GM23338 (cell line): Measurements from ENCODE around the gene RBM44. TPM values are rescaled to one million over a fixed set of nuclear protein-coding genes. Genes with fewer than 3 reads are reported as not detected.

Source experiments
- ATAC-seq: fragments of 200-7000 bp; cut with Tn5 transposase; 3 replicates; pipeline ENCODE4 v1.9.1; 2020
- DNase-seq: peaks from one replicate; pipeline ENCODE4 v3.0.0-alpha.2; 2015; ENCODE audit warnings: low spot score
- H2AFZ ChIP-seq: fragments of 200-600 bp; sonication (generic); 2 replicates; pipeline ENCODE4 v1.8.0; 2016; ENCODE audit warnings: antibody characterized with exemption, mild to moderate bottlenecking, moderate library complexity
- H3F3A ChIP-seq: fragments of 200-600 bp; sonication (generic); replicated peaks from 2 replicates; pipeline ENCODE4 v1.8.0; 2017; ENCODE audit warnings: antibody characterized with exemption, mixed run types, low read depth
- H3K27ac ChIP-seq: fragments of 200-600 bp; sonication (generic); 2 replicates; pipeline ENCODE4 v1.6.1; 2016; ENCODE audit warnings: low read depth
- H3K27me3 ChIP-seq: fragments of 200-600 bp; sonication (generic); 2 replicates; pipeline ENCODE4 v1.8.0; 2016; ENCODE audit warnings: mild to moderate bottlenecking, mixed run types, moderate library complexity; ENCODE audit not compliant: insufficient read depth
- H3K36me3 ChIP-seq: fragments of 200-600 bp; sonication (generic); 2 replicates; pipeline ENCODE4 v1.8.0; 2016; ENCODE audit warnings: mild to moderate bottlenecking; ENCODE audit not compliant: insufficient read depth
- H3K4me1 ChIP-seq: fragments of 200-600 bp; sonication (generic); 2 replicates; pipeline ENCODE4 v1.8.0; 2016; ENCODE audit warnings: mild to moderate bottlenecking, moderate library complexity; ENCODE audit not compliant: insufficient read depth
- H3K4me2 ChIP-seq: fragments of 200-600 bp; sonication (generic); 2 replicates; pipeline ENCODE4 v1.7.1; 2017; ENCODE audit warnings: mixed run types
- H3K4me3 ChIP-seq: fragments of 200-600 bp; sonication (generic); 2 replicates; pipeline ENCODE4 v1.6.1; 2016; ENCODE audit warnings: mixed run types
- H3K79me2 ChIP-seq: fragments of 200-600 bp; sonication (generic); replicated peaks from 2 replicates; pipeline ENCODE4 v1.8.0; 2017; ENCODE audit warnings: mild to moderate bottlenecking; ENCODE audit not compliant: insufficient read depth
- H3K9me2 ChIP-seq: fragments of 200-600 bp; sonication (generic); 2 replicates; pipeline ENCODE4 v1.8.0; 2017; ENCODE audit not compliant: insufficient read depth
- H4K20me1 ChIP-seq: fragments of 200-600 bp; sonication (generic); replicated peaks from 2 replicates; pipeline ENCODE4 v1.8.0; 2017; ENCODE audit warnings: mild to moderate bottlenecking; ENCODE audit not compliant: insufficient read depth
- H3K27ac Mint-ChIP-seq: 2 replicates; pipeline ENCODE4 v1.8.0; 2020; ENCODE audit warnings: inconsistent platforms, mild to moderate bottlenecking, moderate library complexity, mixed read lengths
- H3K27me3 Mint-ChIP-seq: 3 replicates; pipeline ENCODE4 v1.8.0; 2022; ENCODE audit warnings: low read depth, mild to moderate bottlenecking, moderate library complexity, mixed read lengths, inconsistent platforms; ENCODE audit not compliant: insufficient read depth, poor library complexity
- H3K36me3 Mint-ChIP-seq: 3 replicates; pipeline ENCODE4 v1.8.0; 2021; ENCODE audit warnings: low read depth, mild to moderate bottlenecking, inconsistent platforms, moderate library complexity, mixed read lengths
- H3K4me1 Mint-ChIP-seq: 3 replicates; pipeline ENCODE4 v1.8.0; 2020; ENCODE audit warnings: mild to moderate bottlenecking, inconsistent platforms, mixed read lengths
- H3K4me3 Mint-ChIP-seq: 3 replicates; pipeline ENCODE4 v1.8.0; 2021; ENCODE audit warnings: moderate library complexity, mild to moderate bottlenecking, inconsistent platforms, mixed read lengths
- H3K9me3 Mint-ChIP-seq: 3 replicates; pipeline ENCODE4 v1.8.0; 2020; ENCODE audit warnings: moderate library complexity, mild to moderate bottlenecking, inconsistent platforms, mixed read lengths
- NANOG ChIP-seq: IDR thresholded peaks from 2 replicates; pipeline ENCODE4 v1.6.1; 2016; ENCODE audit warnings: antibody characterized with exemption, borderline replicate concordance
- ZNF331 ChIP-seq: fragments of 250-450 bp; sonication (Bioruptor Pico); IDR thresholded peaks from 2 replicates; pipeline ENCODE4 v1.5.0; 2020; ENCODE audit warnings: low read depth, mild to moderate bottlenecking, moderate library complexity
- polyA plus RNA-seq: library from polyadenylated mRNA; unstranded; fragments of >200 nt; fragmentation: Nextera tagmentation; extraction: Ambion mirVana; gene quantifications from 2 replicates; pipeline ENCODE4 v1.2.1, GENCODE V29; 2016
- total RNA-seq: library from RNA; depleted of rRNA; stranded (reverse); fragments of >200 nt; shearing (Covaris generic); gene quantifications from 2 replicates; pipeline ENCODE4 v1.2.3, GENCODE V29; 2014
- TF ChIP-seq, protein P1 (sequence below): IDR thresholded peaks from one replicate; pipeline ENCODE4 v1.6.1; 2018; ENCODE audit warnings: antibody characterized with exemption; ENCODE audit not compliant: unreplicated experiment
- TF ChIP-seq, protein P2 (sequence below), 2 experiments: fragments of 200-600 bp in 1 of 2; sonication (generic) in 1 of 2; conservative IDR thresholded peaks; 2 replicates each; pipeline versions ENCODE4 v1.5.1 to v1.6.1; 2016 to 2017; ENCODE audit warnings: antibody characterized with exemption in 2 of 2, low read depth in 2 of 2, mild to moderate bottlenecking in 2 of 2, moderate library complexity in 1 of 2
- TF ChIP-seq, protein P3 (sequence below): IDR thresholded peaks from 2 replicates; pipeline ENCODE4 v1.6.1; 2016; ENCODE audit warnings: antibody characterized with exemption

The RBM44 gene
- total and polyA plus RNA-seq, 2 experiments from 2014 or later, result 0.29 to 0.87 TPM

DNA sequence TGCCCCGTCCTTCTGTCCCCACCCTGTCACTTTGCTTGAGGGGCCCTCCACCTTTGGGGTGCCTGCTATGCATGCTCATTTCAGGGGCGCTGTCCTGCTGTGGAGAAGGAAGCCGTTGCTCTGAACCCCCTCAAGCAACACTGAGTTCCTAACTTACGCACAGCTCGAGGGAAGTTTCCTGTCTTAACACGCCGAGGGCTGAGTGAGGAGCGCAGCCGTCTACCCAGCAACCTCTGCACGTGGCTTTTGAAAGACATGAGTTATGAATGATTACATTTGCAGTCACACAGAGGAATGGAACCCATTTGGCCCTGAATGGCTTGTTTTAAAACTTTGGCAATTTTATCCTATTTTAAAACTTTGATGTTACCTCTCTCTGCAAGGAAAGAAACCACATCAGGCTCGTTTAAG, 74.8 kb downstream of the RBM44 start:
- no peak overlapping the region for H3K4me3 Mint-ChIP-seq
- Histone ChIP-seq H3K36me3 (no peaks in the 10 kb centered on the region), H3K27me3 (no peaks in the 10 kb centered on the region), H3K4me3 (no peak overlapping the region), H3K4me2 (no peak overlapping the region), H3K79me2 (no peaks in the 10 kb centered on the region), H2AFZ (no peak overlapping the region), H3K9me2 (no peaks in the 10 kb centered on the region), H3K27ac (no peak overlapping the region), H3F3A (no peaks in the 10 kb centered on the region), H4K20me1 (no peaks in the 10 kb centered on the region), H3K4me1 (no peaks in the 10 kb centered on the region)
- H3K4me1 Mint-ChIP-seq, result no peaks in the 10 kb centered on the region
- no peak for ATAC-seq
- DNase-seq, result no peak
- H3K27ac Mint-ChIP-seq, result no peak overlapping the region
- H3K9me3 Mint-ChIP-seq, result peaks cover 2% of the 10 kb centered on the region; the same call in 1 of the 3 replicates
- H3K36me3 Mint-ChIP-seq, result no peaks in the 10 kb centered on the region; the same call in 2 of the 3 replicates
- peaks cover 7% of the 10 kb centered on the region for H3K27me3 Mint-ChIP-seq
- TF ChIP-seq, protein P1, sequence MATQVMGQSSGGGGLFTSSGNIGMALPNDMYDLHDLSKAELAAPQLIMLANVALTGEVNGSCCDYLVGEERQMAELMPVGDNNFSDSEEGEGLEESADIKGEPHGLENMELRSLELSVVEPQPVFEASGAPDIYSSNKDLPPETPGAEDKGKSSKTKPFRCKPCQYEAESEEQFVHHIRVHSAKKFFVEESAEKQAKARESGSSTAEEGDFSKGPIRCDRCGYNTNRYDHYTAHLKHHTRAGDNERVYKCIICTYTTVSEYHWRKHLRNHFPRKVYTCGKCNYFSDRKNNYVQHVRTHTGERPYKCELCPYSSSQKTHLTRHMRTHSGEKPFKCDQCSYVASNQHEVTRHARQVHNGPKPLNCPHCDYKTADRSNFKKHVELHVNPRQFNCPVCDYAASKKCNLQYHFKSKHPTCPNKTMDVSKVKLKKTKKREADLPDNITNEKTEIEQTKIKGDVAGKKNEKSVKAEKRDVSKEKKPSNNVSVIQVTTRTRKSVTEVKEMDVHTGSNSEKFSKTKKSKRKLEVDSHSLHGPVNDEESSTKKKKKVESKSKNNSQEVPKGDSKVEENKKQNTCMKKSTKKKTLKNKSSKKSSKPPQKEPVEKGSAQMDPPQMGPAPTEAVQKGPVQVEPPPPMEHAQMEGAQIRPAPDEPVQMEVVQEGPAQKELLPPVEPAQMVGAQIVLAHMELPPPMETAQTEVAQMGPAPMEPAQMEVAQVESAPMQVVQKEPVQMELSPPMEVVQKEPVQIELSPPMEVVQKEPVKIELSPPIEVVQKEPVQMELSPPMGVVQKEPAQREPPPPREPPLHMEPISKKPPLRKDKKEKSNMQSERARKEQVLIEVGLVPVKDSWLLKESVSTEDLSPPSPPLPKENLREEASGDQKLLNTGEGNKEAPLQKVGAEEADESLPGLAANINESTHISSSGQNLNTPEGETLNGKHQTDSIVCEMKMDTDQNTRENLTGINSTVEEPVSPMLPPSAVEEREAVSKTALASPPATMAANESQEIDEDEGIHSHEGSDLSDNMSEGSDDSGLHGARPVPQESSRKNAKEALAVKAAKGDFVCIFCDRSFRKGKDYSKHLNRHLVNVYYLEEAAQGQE, result no peak

DNA sequence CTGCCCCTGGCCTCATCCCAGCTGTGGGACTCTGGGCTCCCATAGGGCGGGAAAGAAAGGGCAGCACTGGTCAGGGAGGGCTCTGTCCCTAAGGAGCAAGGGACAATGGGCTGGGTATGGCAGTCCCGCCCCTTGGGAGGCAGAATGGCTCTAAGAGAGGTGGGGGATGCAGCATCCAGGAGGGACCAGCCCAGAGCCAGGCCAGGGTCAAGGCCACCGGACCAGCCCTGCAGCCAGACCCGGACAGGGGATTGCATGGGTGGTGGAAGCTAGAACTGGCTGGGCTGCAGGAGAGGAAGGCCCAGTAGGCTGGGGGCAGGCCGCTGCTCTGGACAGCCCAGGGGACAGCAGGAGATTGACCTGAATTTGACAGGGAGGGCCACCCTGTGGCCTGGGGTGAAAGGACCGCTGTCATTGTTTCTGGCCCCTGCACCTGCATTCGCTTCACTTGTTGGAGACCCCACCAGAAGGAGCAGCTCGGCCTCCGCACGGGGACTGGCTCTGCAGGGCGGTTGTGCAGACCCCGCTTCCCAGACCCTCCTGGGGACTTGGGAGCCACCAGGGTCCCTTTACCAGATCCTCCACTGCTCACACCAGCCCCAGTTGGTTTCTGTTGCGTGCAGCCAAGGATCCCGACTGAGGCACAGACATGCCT, 75.4 kb downstream of the RBM44 start:
- H4K20me1 ChIP-seq, result no peaks in the 10 kb centered on the region
- ATAC-seq (no peak), DNase-seq (no peak)
- H3K4me2 ChIP-seq, result no peak overlapping the region
- no peak overlapping the region for H3K27ac ChIP-seq
- no peaks in the 10 kb centered on the region for H3K9me2 ChIP-seq
- TF ChIP-seq, protein P1, result no peak
- TF ChIP-seq, protein P2, sequence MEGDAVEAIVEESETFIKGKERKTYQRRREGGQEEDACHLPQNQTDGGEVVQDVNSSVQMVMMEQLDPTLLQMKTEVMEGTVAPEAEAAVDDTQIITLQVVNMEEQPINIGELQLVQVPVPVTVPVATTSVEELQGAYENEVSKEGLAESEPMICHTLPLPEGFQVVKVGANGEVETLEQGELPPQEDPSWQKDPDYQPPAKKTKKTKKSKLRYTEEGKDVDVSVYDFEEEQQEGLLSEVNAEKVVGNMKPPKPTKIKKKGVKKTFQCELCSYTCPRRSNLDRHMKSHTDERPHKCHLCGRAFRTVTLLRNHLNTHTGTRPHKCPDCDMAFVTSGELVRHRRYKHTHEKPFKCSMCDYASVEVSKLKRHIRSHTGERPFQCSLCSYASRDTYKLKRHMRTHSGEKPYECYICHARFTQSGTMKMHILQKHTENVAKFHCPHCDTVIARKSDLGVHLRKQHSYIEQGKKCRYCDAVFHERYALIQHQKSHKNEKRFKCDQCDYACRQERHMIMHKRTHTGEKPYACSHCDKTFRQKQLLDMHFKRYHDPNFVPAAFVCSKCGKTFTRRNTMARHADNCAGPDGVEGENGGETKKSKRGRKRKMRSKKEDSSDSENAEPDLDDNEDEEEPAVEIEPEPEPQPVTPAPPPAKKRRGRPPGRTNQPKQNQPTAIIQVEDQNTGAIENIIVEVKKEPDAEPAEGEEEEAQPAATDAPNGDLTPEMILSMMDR (conservative IDR thresholded peaks at IDR 0.05; ENCODE audit: low read depth in 2 of 2), result no peak
- TF ChIP-seq, protein P3, sequence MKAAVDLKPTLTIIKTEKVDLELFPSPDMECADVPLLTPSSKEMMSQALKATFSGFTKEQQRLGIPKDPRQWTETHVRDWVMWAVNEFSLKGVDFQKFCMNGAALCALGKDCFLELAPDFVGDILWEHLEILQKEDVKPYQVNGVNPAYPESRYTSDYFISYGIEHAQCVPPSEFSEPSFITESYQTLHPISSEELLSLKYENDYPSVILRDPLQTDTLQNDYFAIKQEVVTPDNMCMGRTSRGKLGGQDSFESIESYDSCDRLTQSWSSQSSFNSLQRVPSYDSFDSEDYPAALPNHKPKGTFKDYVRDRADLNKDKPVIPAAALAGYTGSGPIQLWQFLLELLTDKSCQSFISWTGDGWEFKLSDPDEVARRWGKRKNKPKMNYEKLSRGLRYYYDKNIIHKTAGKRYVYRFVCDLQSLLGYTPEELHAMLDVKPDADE, result no peak
- TF ChIP-seq NANOG (no peak), ZNF331 (CRISPR knock-in tag) (peak; percentile 60)
- no peaks in the 10 kb centered on the region for H3K79me2 ChIP-seq
- H3K27me3 Mint-ChIP-seq, result peaks cover 7% of the 10 kb centered on the region
- H3K4me3 Mint-ChIP-seq, result no peak overlapping the region
- no peaks in the 10 kb centered on the region for H3F3A ChIP-seq
- H3K4me3 ChIP-seq, result no peak overlapping the region
- no peaks in the 10 kb centered on the region for H3K36me3 ChIP-seq
- no peaks in the 10 kb centered on the region for H3K4me1 ChIP-seq
- no peaks in the 10 kb centered on the region for H3K27me3 ChIP-seq
- peaks cover 2% of the 10 kb centered on the region; the same call in 1 of the 3 replicates for H3K9me3 Mint-ChIP-seq
- peaks cover 3% of the 10 kb centered on the region for H3K4me1 Mint-ChIP-seq
- no peak overlapping the region for H2AFZ ChIP-seq
- H3K27ac Mint-ChIP-seq, result no peak overlapping the region
- H3K36me3 Mint-ChIP-seq, result no peaks in the 10 kb centered on the region; the same call in 2 of the 3 replicates
